HG03196 (cell line): ENCODE data around the gene KLHL22.
"Not testable (repeated sequence)": the region's sequence is repeated elsewhere in the genome, so short reads cannot be mapped to it uniquely, and the experiment has no call there.

ENCODE experiments used
- ATAC-seq: cut with Tn5 transposase; IDR thresholded peaks from one replicate; pipeline ENCODE4 v1.9.1; 2021; ENCODE audit not compliant: unreplicated experiment

The KLHL22 gene, protein sequence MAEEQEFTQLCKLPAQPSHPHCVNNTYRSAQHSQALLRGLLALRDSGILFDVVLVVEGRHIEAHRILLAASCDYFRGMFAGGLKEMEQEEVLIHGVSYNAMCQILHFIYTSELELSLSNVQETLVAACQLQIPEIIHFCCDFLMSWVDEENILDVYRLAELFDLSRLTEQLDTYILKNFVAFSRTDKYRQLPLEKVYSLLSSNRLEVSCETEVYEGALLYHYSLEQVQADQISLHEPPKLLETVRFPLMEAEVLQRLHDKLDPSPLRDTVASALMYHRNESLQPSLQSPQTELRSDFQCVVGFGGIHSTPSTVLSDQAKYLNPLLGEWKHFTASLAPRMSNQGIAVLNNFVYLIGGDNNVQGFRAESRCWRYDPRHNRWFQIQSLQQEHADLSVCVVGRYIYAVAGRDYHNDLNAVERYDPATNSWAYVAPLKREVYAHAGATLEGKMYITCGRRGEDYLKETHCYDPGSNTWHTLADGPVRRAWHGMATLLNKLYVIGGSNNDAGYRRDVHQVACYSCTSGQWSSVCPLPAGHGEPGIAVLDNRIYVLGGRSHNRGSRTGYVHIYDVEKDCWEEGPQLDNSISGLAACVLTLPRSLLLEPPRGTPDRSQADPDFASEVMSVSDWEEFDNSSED

GRCh38 chr22:20494978-20495860 is at the start of gene KLHL22:
Gene KLHL22 (minus strand): TSS chr22:20495795. CDS start chr22:20489211, 6,584 bp downstream.
- peak; percentile 30 for ATAC-seq

- ATAC-seq: not testable (repeated sequence)
These were observed 49.7 kb upstream of the KLHL22 start for GRCh38 chr22:20545318-20545634.

DNA sequence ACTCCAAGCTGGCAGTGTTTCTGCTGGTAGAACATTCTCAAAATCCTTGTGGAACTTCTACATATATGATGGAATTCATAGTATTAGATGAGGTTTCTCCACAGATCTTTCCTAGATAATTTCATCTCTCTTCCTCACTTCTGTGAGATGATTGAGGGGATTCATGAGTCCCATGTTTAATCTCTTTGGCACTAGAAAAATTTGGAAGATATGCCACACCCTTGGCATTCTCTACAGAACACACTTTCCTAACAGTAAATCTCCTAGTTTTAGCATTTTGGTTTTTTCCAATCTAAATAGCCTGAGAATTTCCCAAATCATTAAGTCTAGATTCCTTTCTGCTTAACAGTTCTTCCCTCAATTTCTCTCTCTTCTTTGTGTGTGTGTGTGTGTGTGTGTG is 47.1 kb upstream of the KLHL22 start:
- ATAC-seq: no peak

DNA sequence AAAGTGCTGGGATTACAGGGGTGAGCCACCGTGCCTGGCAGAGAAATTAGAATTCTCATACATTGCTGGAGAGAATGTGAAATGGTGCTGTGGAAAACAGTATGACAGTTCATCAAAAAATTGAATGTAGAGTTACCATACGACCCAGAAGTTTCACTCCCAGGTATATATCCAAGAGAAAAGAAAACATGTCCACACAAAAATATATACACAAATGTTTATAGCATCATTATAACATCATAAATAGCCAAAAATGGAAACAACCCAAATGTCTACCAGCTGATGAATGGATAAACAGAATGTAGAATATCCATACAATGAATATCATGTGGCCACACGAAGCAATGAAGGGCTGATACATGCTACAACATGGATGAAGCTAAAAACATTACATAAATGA is 46.5 kb upstream of the KLHL22 start:
- ATAC-seq: no peak

- ATAC-seq: not testable (repeated sequence)
These were observed 43.3 kb upstream of the KLHL22 start for GRCh38 chr22:20538875-20539274.

DNA sequence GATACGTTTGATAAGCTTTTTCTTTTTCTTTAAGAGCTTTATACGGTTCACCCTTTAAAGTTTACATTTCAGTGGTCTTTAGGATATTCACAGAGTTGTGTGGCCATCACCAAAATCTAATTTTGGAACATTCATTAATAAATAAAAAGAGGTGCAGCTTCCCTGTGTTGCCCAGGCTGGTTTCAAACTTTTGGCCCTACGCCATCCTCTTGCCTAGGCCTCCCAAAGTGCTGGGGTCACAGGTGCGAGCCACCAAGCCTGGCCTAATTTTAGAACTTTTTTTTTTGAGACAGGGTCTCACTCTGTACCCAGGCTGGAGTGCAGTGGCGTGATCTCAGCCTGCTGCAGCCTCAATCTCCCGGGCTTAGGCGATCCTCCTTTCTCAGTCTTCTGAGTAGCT is 42.4 kb upstream of the KLHL22 start:
- no peak for ATAC-seq

GRCh38 chr22:20537325-20537756 is 41.7 kb upstream of the KLHL22 start:
- ATAC-seq: no peak

DNA sequence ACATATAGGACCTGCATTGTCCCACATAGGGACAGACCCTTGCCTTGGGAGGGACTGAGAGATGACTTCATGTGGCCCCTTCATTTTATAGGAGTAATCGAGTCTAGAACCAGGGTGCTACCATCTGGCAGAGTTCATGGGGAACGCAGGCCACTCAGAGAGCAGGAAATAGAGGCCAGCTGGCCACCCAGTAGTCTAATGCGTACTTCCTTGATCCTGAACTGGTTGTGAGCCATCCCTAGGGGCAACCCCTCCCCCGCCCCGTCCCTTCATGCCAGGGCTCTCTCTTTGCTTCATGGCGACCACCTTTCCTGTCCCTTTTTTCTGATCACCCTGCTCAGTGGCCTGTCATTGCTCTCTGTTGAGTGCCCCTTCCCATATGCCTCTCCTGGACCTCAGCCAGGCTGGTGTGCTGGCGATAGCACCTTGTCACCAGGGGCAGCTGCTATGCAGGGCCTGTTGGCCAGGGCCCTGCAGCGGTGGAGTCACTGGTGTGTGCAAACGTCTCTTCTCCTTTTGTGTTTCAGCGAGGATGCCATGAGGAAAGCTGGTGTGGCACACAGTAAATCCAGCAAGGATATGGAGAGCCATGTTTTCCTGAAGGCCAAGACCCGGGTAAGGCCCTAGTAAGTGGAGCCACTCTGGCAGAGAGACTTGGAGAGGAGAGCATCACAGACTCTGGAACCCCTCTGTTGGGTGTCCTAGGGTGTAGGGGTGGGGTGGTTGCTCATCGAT is 41.2 kb upstream of the KLHL22 start:
- no peak for ATAC-seq

GRCh38 chr22:20533879-20534265 is 38.3 kb upstream of the KLHL22 start:
- ATAC-seq: no peak

GRCh38 chr22:20533095-20533878 is 37.7 kb upstream of the KLHL22 start:
- ATAC-seq: no peak

DNA sequence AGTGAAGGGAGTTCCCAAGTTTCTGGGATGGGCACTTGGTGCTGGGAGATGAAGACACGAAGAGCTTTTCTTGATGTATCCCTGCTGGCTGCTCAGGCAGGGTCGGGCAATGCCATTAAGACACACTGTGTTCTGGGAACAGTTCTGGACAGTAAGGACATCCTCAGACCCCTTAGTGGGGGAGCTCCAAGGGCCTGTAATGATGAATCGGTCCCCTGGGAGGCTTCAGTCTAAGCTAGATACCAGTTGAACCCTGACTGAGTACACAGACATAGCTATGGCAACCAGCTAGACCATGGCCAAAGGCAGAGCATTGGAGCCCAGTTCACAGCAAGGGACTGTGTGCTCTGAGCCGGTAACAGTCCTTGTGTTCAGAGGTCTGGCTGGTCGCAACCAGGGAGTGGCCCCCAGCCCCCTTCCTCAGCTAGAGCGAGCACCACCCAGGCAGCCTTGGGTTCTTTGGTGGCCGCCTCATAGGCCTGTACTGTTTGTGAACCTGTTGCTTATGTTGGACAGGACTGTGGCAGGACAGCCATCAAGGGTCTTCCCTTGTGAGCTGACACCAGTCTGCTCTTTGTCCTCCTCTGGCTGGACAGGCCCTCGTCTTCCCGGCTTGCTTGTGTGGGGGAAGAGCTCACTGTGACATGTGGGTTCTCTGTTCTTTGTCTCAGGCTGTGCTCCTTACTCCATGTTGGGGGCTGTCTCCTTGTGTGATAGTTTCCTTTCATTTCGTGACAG is 36.8 kb upstream of the KLHL22 start:
- no peak for ATAC-seq

GRCh38 chr22:20531404-20532201 is 36.0 kb upstream of the KLHL22 start:
- no peak for ATAC-seq

DNA sequence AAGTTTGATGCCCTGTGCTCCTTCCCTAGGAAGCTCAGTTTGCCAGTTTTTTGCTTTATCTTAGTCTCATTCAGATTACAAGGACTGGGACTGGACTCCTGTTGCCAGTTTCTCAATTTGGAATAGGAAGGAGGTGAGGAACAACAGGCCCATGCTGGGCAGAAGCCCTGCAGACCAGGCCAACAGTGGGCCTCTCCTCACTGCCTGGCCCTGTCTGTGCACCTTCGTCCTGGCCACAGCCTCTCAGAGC is 35.5 kb upstream of the KLHL22 start:
- no peak for ATAC-seq

GRCh38 chr22:20530368-20531153 is 35.0 kb upstream of the KLHL22 start:
- no peak for ATAC-seq

DNA sequence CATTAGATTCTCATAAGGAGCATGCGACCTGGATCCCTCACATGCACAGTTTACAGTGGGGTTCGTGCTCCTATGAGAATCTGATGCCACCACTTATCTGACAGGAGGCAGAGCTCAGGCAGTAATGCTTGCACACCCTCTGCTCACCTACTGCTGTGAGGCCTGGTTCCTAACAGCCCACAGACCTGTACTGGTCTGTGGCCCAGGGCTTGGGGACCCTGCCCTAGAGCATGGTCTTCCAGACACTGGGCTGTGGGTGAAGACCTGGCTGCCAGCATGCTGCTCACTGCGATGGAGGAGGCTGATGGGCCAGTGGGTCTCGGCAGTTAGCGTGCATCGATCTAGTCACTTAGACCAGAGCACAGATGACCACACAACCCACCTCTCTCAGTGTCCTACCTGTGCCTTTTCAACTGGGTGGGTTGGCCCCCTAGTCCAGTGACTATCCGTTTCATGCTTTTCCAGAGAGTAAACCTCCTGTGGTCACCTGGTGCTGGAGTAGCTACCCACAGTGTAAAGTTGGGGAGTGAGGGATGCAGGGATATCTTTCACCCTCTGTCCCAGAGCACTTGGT is 32.9 kb upstream of the KLHL22 start:
- no peak for ATAC-seq

- ATAC-seq: no peak
These were observed 31.2 kb upstream of the KLHL22 start for GRCh38 chr22:20526628-20527355.

DNA sequence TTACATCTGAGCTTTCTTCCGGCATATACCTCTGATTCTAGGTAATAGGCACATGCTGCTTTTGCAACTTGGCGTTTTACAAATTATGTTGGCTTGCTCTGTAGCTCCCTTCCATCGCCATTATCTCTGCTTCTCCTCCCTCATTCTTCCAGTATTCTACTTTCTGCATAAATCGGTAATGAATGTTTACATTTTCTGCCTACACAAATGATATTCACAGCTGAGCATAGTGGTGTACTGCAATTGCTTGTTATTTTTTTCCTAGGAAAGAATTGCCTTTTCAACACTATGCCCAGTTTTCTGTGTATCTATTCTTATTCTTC is 30.7 kb upstream of the KLHL22 start:
- ATAC-seq: no peak
